Kidney (tissue), 14 donors: Measurements from ENCODE around the gene CAPNS1. TPM values are rescaled to one million over a fixed set of nuclear protein-coding genes. Genes with fewer than 3 reads are reported as not detected.

Experiments used
- DNase-seq, 5 donors: peaks; one replicate each; pipeline ENCODE4 v3.0.0-alpha.2; 2013 to 2020
- FAIRE-seq: peaks from 2 replicates; lab custom pipeline; 2012; peaks lifted over from hg19 to GRCh38; lab: Jason Lieb, UNC
- H3K27ac ChIP-seq, 2 donors: one replicate each; pipeline ENCODE4 v1.7.0; 2013; ENCODE audit warnings: low read depth in 2 of 2, low read length in 2 of 2, inconsistent platforms in 1 of 2
- H3K27me3 ChIP-seq: one replicate; pipeline ENCODE4 v1.7.1; 2013; ENCODE audit warnings: low read length, inconsistent platforms; ENCODE audit not compliant: control insufficient read depth, insufficient read depth
- H3K36me3 ChIP-seq, 3 donors: one replicate each; pipeline versions ENCODE4 v1.7.0 to v1.7.1; 2013; ENCODE audit warnings: low read length in 3 of 3, control low read depth in 1 of 3, inconsistent platforms in 1 of 3; ENCODE audit not compliant: insufficient read depth in 3 of 3, control insufficient read depth in 2 of 3
- H3K4me1 ChIP-seq, 3 donors: one replicate each; pipeline versions ENCODE4 v1.7.0 to v1.7.1; 2013; ENCODE audit warnings: low read length in 3 of 3, inconsistent platforms in 1 of 3, low read depth in 1 of 3; ENCODE audit not compliant: control insufficient read depth in 2 of 3, insufficient read depth in 2 of 3
- H3K4me3 ChIP-seq, 3 donors: one replicate each; pipeline versions ENCODE4 v1.7.0 to v1.8.1; 2013; ENCODE audit warnings: low read length in 3 of 3, control low read depth in 1 of 3, inconsistent platforms in 1 of 3
- H3K9ac ChIP-seq, 3 donors: one replicate each; pipeline versions ENCODE4 v1.7.0 to v1.7.1; 2013; ENCODE audit warnings: low read length in 3 of 3, control low read depth in 1 of 3, inconsistent platforms in 1 of 3
- H3K9me3 ChIP-seq, 3 donors: one replicate each; pipeline versions ENCODE4 v1.7.0 to v1.7.1; 2013; ENCODE audit warnings: low read length in 3 of 3, control low read depth in 1 of 3, inconsistent platforms in 1 of 3; ENCODE audit not compliant: control insufficient read depth in 2 of 3, insufficient read depth in 1 of 3
- intact Hi-C: fragments of 100-400 bp; cut with DNase I; formaldehyde crosslinking; loops from one replicate; pipeline ENCODE4 v1.11.1; 2022
- polyA plus RNA-seq: library from polyadenylated mRNA; stranded (reverse); fragments of 350-450 nt; fragmentation: Illumina TruSeq; extraction: RNeasy Lipid Tissue Mini Kit (QIAGEN cat#74804); gene quantifications from one replicate; pipeline ENCODE4 v1.2.3, GENCODE V29; 2014; ENCODE audit warnings: low read depth, low replicate concordance; ENCODE audit not compliant: insufficient read depth
- total RNA-seq: library from RNA; stranded (reverse); fragmentation: NEBNext Ultra II Directional; extraction: Animal tissue kit (Norgen Biotek cat#: 25700); gene quantifications from one replicate; pipeline ENCODE4 v1.2.1, GENCODE V29; 2021
- TF ChIP-seq, protein P1 (sequence below): IDR thresholded peaks from 3 replicates; pipeline ENCODE4 v1.5.1; 2012; ENCODE audit warnings: mild to moderate bottlenecking, moderate library complexity, borderline replicate concordance; ENCODE audit not compliant: insufficient read depth; ENCODE audit errors: extremely low read depth
- donor health status: control.
- donor health status: control.
- donor health status: control.
- donor health status: control.
- donor health status: control.
- donor health status: DM: yes; HTN: yes; CAD: no.
- donor health status: Normal renal cell carcinoma (clear cell type).

The CAPNS1 gene
- total and polyA plus RNA-seq, 2 donors from 2014 or later, result 861 to 1,098 TPM

DNA sequence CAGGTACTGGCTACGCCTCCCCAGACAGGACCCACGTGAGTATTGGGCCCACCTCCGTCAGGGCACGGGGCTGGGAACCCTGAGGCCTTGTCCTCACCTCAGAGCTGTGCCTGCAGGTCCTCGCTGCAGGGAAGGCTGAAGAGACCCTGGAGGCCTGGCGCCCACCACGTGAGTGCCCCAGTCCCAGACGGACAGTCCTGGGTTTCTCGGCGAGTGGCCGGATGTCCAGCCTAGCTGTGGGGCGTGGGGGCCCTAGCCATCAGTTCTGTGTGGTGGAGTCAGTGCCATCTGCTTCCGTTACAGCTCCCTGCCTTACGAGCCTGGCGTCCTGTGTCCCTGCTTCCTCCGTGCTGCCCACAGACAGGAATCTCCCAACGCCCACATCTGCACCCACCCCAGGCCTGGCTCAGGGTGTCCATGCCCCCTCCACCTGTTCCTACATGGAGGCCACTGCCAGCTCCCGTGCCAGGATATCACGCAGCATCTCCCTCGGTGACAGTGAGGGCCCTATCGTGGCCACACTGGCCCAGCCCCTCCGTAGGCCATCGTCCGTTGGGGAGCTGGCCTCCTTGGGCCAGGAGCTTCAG is 36.7 kb upstream of the CAPNS1 start:
- FAIRE-seq, result no peak
- Histone ChIP-seq H3K9me3 (no peaks in the 10 kb centered on the region), H3K27ac (no peak overlapping the region), H3K9ac (no peak overlapping the region), H3K27me3 (no peaks in the 10 kb centered on the region), H3K4me3 (no peak overlapping the region), H3K36me3 (peaks cover 0 to 5% (median 0%) of the 10 kb centered on the region in 3 donors), H3K4me1 (no peaks in the 10 kb centered on the region)
- TF ChIP-seq, protein P1, sequence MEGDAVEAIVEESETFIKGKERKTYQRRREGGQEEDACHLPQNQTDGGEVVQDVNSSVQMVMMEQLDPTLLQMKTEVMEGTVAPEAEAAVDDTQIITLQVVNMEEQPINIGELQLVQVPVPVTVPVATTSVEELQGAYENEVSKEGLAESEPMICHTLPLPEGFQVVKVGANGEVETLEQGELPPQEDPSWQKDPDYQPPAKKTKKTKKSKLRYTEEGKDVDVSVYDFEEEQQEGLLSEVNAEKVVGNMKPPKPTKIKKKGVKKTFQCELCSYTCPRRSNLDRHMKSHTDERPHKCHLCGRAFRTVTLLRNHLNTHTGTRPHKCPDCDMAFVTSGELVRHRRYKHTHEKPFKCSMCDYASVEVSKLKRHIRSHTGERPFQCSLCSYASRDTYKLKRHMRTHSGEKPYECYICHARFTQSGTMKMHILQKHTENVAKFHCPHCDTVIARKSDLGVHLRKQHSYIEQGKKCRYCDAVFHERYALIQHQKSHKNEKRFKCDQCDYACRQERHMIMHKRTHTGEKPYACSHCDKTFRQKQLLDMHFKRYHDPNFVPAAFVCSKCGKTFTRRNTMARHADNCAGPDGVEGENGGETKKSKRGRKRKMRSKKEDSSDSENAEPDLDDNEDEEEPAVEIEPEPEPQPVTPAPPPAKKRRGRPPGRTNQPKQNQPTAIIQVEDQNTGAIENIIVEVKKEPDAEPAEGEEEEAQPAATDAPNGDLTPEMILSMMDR, result no peak
- intact Hi-C loops, result no loop called here
- DNase-seq, result no peak

DNA sequence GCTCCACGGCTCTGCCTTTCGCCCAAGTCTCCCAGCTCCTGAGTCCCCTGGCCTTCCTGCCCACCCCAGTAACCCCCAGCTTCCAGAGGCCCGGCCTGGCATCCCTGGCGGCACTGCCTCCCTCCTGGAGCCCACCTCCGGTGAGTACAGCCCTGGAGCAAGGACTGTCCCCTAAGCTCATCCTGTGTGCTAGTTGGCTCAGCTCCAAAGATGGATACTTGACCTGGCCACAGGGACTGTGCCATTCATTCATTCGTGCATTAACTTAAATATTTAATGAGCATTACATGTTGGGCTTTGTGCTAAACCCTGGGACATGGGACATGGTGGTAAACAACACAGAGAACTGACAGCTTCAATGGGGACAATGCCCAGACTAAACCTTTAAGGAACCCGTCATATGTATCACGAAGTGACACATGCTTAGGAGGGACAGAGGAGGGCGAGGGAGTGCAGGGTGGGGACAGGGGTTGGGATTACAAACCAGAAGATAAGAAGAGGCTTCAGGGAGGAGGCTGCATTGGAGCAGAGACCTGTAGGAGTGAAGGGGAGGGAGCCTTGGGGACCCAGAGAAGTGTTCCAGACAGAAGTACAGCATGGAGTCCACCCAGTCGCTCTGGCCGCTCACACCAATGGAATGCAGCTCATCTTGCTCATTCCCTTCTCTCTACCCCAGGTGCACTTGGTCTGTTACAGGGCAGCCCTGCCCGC is 35.9 kb upstream of the CAPNS1 start:
- Histone ChIP-seq H3K4me1 (no peaks in the 10 kb centered on the region), H3K4me3 (no peak overlapping the region), H3K9me3 (no peaks in the 10 kb centered on the region), H3K27me3 (no peaks in the 10 kb centered on the region), H3K36me3 (peaks cover 0 to 5% (median 0%) of the 10 kb centered on the region in 3 donors), H3K9ac (no peak overlapping the region), H3K27ac (no peak overlapping the region)
- intact Hi-C loops, result no loop called here
- no peak for DNase-seq
- TF ChIP-seq, protein P1, result no peak
- FAIRE-seq, result no peak

DNA sequence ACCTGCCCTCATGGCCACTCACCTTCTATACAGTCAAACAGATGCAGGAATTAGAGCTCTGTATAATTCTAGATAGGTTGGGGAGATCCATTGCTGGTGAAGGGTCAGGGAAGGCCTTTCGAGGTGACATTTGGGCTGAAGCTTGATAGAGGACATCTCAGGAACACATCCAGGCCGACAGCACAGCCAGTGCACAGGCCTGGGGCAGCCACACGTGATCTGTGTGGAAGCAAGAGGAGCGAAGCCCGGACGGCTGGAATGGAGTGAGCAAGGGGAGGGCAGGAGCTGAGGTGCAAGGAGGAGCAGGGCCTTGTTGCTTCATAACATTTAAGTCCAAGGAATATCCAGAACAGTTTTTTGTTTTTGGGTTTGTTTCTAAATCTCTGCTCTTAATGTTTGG is 33.4 kb upstream of the CAPNS1 start:
- intact Hi-C loops, result no loop called here
- no peak overlapping the region for H3K4me3 ChIP-seq
- FAIRE-seq (no peak), DNase-seq (no peak)
- TF ChIP-seq, protein P1, result no peak
- H3K4me1 ChIP-seq, result no peaks in the 10 kb centered on the region
- H3K27ac ChIP-seq, result no peak overlapping the region
- H3K9ac ChIP-seq, result no peak overlapping the region
- no peaks in the 10 kb centered on the region for H3K27me3 ChIP-seq
- H3K9me3 ChIP-seq, result no peaks in the 10 kb centered on the region
- peaks cover 0 to 6% (median 0%) of the 10 kb centered on the region in 3 donors for H3K36me3 ChIP-seq
